Activated CD4-positive, alpha-beta T cell treated with anti-CD3 and anti-CD28 coated beads, Interleukin-10, Interleukin-2, amounts not matched to agents 100 ng/mL and 50 ng/mL, durations not matched to agents 16 hours and 8 hours (primary cell): Measurements from ENCODE around the gene CSNK1G1.
"Not testable (repeated sequence)": the region's sequence is repeated elsewhere in the genome, so short reads cannot be mapped to it uniquely, and the experiment has no call there.

Source experiments
- DNase-seq: peaks from one replicate; pipeline ENCODE4 v3.0.0-alpha.2; 2020

The CSNK1G1 gene

GRCh38 chr15:64348455-64348854 lies 7.5 kb downstream of the CSNK1G1 start:
- no peak for DNase-seq

- not testable (repeated sequence) for DNase-seq
These were observed 9.7 kb downstream of the CSNK1G1 start for GRCh38 chr15:64346242-64346641.

GRCh38 chr15:64344651-64345294 lies 11.2 kb downstream of the CSNK1G1 start:
- no peak for DNase-seq

- no peak for DNase-seq
These were observed 12.1 kb downstream of the CSNK1G1 start for GRCh38 chr15:64343841-64344240.

- no peak for DNase-seq
These were observed 12.8 kb downstream of the CSNK1G1 start for GRCh38 chr15:64343222-64343621.

- no peak for DNase-seq
These were observed 14.0 kb downstream of the CSNK1G1 start for GRCh38 chr15:64341961-64342360.

GRCh38 chr15:64340355-64340754 lies 15.6 kb downstream of the CSNK1G1 start:
- DNase-seq: no peak

- no peak for DNase-seq
These were observed 18.2 kb downstream of the CSNK1G1 start for GRCh38 chr15:64337761-64338160.

GRCh38 chr15:64333986-64334929 lies 21.7 kb downstream of the CSNK1G1 start:
- DNase-seq: peak; percentile 25

- DNase-seq: no peak
These were observed 22.5 kb downstream of the CSNK1G1 start for GRCh38 chr15:64333516-64333915.

GRCh38 chr15:64331668-64332067 lies 24.3 kb downstream of the CSNK1G1 start:
- not testable (repeated sequence) for DNase-seq

GRCh38 chr15:64326975-64327374 lies 29.0 kb downstream of the CSNK1G1 start:
- DNase-seq: not testable (repeated sequence)

GRCh38 chr15:64326458-64326857 lies 29.5 kb downstream of the CSNK1G1 start:
- DNase-seq: not testable (repeated sequence)

GRCh38 chr15:64324165-64324877 lies 31.7 kb downstream of the CSNK1G1 start:
- DNase-seq: no peak

GRCh38 chr15:64315216-64315615 lies 40.8 kb downstream of the CSNK1G1 start:
- no peak for DNase-seq

GRCh38 chr15:64314456-64314855 lies 41.5 kb downstream of the CSNK1G1 start:
- DNase-seq: no peak

GRCh38 chr15:64311566-64311965 lies 44.4 kb downstream of the CSNK1G1 start:
- no peak for DNase-seq

- no peak for DNase-seq
These were observed 45.9 kb downstream of the CSNK1G1 start for GRCh38 chr15:64310036-64310435.

GRCh38 chr15:64305261-64305660 lies 50.7 kb downstream of the CSNK1G1 start:
- DNase-seq: no peak

GRCh38 chr15:64289550-64289949 lies 66.4 kb downstream of the CSNK1G1 start:
- no peak for DNase-seq

GRCh38 chr15:64288999-64289398 lies 67.0 kb downstream of the CSNK1G1 start:
- DNase-seq: no peak

- no peak for DNase-seq
These were observed 67.4 kb downstream of the CSNK1G1 start for GRCh38 chr15:64288577-64288976.

GRCh38 chr15:64287953-64288352 lies 68.0 kb downstream of the CSNK1G1 start:
- no peak for DNase-seq
